NCI-H226 (cell line): Measurements from ENCODE around the gene MYH16.
"Not testable (repeated sequence)": the region's sequence is repeated elsewhere in the genome, so short reads cannot be mapped to it uniquely, and the experiment has no call there.

Experiments used
- DNase-seq: peaks from one replicate; pipeline ENCODE4 v3.0.0-alpha.2; 2015

MYH16 gene

DNA sequence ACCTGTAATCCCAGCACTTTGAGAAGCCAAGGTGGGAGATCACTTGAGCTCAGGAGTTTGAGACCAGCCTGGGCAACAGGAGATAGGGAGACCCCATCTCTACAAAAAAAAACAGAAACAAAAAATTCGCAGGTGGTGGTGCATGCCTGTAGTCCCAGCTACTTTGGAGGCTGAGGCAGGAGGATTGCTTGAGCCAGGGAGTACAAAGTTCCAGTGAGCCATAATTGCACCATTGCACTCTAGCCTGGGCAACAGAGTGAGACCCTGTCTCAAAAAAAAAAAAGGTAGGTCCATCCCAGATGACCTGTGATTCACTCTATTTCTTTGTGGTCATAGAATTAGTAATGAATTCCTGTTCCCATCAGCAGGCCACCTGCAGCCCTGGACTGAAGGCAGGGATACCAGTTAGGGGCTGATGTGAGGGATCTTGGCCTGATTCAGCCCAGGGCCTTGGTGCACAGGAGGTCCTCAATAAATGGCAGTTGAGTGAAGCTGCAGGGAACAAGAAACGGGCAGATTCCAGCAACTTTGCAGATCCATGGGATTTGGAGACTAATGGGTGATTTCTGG is at the start of gene MYH16:
TSS of gene MYH16 (plus strand) at position 364 of the 570 bp plus-strand sequence.
- peak; percentile 16 for DNase-seq

DNA sequence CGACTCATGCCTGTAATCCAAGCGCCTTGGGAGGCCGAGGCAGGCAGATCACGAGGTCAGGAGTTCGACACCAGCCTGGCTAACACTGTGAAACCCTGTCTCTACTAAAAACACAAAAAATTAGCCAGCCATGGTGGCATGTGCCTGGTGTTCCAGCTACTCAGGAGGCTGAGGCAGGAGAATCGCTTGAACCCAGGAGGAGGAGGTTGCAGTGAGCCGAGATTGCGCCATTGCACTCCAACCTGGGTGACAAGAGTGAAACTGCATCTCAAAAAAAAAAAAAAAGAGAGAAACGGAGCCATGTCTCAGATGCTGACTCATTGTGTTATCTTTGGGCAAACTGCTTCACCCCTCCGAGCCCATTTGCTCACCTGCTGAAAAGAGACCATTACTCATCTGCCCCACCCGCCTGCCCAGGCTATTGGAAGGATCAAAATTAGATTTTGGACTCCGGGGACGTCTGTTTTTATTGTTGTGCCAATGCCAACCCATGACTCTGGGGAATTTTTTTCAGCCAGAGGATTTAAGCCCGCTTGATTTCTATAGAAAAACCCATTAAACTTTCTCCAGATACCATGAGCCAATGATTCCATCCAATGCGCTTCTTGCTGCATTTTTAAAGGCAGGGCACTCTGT is 48.3 kb upstream of the MYH16 start:
- peak; percentile 72 for DNase-seq

- no peak for DNase-seq
Observed at GRCh38 chr7:99224899-99225265, 47.8 kb upstream of the MYH16 start.

DNA sequence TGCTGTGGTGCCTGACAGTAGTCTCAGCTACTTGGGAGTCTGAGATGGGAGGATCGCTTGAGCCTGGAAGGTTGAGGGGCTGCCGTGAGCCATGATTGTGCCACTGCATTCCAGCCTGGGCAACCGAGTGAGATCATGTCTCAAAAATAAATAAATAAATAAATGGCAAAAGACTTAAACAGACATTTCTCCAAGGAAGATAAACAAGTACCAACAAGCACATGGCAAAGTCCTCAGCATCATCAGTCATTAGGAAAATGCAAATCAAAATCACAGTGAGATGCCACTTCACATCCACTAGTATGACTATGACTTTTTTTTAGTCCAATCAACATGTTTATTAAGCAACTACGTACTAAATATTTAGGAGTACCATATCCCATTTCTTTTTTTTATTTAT is 43.4 kb upstream of the MYH16 start:
- no peak for DNase-seq

DNA sequence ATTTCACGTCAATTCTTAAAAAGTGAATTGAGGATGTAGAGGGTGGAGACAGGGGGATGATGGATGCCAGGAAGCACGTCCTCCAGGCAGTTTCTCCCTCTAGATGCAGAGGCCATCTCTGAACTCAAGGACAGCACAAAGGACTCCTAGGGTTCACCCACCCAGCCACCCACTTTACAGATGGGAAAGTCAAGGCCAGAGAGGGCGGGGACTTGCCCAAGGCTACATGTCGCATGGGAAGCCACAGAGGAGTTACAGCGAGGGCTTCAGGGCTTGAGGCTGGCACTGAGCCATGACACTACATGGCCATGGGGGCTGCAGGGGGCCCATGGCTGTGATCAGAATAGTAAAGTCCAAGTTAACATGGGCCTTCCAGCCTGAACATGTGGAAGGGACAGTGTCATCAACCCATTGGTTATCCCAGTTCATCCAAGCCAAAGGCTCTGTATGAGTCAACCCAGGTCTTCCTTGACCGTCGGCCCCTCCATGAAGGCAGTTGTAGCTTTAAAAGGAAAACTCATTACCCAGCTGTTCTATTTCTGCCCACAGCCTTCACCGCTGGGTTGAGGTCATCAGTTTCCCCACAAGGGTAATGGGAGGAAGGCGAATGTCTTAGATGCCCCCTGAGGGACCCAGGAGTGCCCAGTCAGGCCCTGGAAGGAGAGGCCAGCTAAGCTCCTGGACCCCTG is 40.4 kb upstream of the MYH16 start:
- DNase-seq = no peak

- not testable (repeated sequence) for DNase-seq
Observed at GRCh38 chr7:99232955-99233354, 39.7 kb upstream of the MYH16 start.

- DNase-seq = no peak
Observed at GRCh38 chr7:99234185-99234584, 38.5 kb upstream of the MYH16 start.

- DNase-seq = no peak
Observed at GRCh38 chr7:99235925-99236324, 36.7 kb upstream of the MYH16 start.

DNA sequence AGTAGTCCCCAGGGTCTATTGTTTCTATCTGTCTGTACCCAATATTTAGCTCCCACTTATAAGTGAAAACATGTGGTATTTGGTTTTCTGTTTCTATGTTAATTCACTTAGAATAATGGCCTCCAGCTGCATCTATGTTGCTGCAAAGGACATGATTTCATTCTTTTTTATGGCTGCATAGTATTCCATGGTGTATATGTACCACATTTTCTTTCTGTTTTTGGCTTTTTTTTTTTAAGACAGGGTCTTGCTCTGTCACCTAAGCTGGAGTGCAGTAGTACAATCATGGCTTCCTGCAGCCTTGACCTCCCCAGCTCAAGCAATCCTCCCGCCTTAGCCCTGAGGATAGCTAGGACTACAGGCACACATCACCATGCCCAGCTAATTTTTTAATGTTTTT is 34.8 kb upstream of the MYH16 start:
- not testable (repeated sequence) for DNase-seq

GRCh38 chr7:99238558-99239341 is 33.9 kb upstream of the MYH16 start:
- DNase-seq = no peak

GRCh38 chr7:99242682-99243081 is 30.0 kb upstream of the MYH16 start:
- no peak for DNase-seq

- no peak for DNase-seq
Observed at GRCh38 chr7:99243751-99244337, 28.8 kb upstream of the MYH16 start.

DNA sequence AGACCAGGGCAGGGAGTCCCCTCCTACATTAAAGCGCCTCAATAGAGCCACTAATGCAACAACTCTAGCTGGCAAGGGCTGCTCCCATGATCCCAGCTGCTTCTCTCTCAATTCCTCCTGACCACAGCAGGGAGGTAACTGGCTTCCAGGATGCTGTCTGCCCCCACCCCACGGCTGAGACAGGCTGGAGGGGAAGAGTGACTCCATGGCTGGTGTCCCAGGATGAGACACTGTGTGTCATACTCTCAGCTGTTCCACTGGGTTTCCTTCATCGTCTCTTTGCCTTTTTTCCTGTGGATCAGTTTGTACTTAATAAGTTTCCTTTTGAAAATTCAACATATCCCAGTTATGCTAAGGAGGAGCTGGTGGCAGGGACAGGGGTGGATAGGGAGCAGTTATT is 27.7 kb upstream of the MYH16 start:
- no peak for DNase-seq

DNA sequence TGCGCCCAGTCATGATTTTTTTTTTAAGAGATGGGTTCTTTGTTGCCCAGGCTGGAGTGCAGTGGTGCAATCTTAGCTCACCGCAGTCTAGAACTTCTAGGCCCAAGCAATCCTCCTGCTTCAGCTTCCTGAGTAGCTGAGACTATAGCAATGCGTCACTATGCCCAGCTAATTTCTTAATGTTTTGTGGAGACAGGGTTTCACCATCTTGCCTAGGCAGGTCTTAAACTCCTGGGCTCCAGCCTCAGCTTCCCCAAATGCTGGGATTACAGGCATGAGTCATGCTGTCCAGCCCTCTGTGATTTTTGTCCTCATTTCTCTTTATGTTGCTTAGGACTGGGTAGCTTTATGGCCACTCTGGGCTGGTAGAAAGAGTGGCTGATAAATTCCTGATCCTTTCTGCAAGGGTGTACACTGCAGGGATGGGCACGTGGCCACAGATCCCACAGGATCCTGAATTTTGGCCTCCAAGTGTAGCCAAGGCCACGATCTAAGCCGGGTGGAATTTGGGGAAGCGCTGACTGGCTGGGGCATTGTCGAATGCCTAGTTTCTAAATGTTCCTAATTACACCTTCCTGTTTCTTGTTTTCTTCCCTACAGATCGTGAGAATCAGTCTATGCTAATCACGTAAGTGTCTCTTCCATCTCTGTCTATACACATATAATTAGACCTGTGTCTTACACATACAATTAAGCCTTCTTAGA is 24.1 kb upstream of the MYH16 start:
- no peak for DNase-seq

- no peak for DNase-seq
Observed at GRCh38 chr7:99249985-99250575, 22.6 kb upstream of the MYH16 start.

DNA sequence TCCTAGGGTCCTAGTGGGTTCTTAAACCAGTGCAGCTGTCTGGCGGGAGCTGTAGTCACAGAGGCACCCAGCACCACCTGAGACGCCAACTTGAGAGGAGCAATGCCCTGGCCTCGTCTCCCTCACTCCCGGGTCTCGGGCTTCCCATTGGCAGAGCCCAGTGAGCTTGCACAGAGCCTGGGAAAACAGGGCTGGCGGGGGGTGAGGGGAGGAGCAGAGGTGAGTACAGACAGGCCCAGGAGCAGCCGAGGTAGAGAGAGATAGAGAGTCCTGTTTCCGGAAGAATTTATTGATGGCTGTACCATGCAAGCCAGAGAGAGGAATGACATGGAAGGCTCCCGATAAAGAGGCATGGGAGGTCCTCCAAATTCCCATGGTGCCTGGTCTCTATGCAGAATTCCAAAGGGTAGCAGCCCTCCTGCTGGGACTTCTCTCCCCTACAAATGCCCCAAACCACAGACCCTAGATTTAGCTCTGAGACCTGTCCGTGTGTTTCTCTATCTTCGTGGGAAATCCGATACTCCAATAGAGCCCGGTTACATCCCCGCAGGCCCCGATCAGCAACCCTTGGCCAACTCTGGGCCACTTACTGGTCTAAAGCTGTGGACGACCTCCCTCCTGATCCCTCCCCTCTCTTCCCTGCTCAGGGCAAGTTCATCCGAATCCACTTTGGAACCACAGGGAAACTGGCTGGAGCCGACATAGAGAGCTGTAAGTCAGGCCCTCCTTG is 20.3 kb upstream of the MYH16 start:
- DNase-seq = no peak

DNA sequence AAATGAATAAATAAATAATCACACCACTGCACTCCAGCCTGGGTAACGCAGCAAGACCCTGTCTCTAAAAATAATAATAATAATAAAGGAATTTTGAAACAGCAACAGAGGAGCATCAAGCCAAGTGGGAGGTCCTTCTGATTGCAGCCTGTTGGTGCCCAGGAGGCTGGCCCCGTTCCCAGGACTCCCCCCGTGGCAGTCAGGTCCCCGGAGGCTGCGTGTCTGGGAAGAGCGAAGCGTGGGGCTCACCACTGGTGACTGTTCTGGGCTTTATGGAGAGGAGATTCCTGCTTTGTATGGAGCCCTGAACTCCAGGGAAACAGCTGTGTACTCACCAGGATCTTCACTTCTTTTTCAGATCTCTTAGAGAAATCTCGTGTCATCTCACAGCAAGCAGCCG is 19.3 kb upstream of the MYH16 start:
- no peak for DNase-seq

DNA sequence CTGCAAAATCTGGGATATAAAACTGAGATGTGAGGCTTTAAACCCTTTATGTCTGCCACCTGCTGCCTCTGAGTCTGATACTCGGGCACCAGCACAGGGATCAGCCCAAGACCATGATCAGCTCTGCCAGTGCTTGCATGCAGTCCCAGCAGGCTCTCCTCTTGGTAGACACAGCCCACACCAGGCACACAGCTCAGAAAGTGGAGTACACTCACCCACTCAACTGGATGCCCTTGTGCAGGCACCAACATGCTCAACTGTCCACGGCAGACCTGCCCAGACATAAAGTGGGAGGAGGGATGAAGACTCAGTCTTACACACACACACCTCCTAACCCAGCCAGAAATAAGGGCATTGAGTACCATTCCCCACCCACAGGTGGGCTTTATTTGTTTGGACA is 18.2 kb upstream of the MYH16 start:
- DNase-seq = no peak

- DNase-seq = no peak
Observed at GRCh38 chr7:99255463-99255862, 17.2 kb upstream of the MYH16 start.

DNA sequence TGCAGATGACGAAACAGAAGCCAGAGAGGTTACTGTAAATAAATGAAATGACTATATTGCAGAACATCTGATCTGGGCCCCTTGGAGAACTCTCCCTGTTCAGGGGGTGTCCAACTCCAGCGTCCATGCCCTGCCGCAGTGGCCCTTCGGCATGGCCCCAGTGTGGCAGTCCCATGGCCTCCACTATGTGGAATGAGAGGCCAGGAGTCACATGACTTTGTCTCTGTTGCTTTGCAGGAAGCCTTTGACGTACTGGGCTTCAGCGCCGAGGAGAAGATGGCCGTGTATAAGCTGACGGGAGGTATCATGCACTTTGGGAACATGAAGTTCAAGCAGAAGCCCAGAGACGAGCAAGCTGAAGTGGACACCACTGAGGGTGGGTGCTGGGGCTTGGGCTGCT is 15.6 kb upstream of the MYH16 start:
- no peak for DNase-seq

DNA sequence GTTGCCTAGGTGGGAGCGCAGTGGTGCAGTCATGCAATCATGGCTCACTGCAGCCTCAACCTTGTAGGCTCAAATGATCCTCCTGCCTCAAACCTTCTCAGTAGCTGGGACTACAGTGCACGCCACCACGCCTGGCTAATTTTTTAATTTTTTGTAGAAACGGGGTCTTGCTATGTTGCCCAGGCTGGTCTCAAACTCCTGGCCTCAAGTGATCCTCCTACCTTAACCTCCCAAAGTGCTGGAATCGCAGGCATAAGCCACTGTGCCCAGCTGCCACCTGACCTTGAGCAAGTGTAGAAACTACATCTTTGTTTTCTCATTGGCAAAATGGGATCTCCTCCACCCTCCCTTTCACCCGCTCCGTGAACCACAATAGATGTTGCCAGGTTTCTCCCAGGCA is 15.0 kb upstream of the MYH16 start:
- DNase-seq = no peak

DNA sequence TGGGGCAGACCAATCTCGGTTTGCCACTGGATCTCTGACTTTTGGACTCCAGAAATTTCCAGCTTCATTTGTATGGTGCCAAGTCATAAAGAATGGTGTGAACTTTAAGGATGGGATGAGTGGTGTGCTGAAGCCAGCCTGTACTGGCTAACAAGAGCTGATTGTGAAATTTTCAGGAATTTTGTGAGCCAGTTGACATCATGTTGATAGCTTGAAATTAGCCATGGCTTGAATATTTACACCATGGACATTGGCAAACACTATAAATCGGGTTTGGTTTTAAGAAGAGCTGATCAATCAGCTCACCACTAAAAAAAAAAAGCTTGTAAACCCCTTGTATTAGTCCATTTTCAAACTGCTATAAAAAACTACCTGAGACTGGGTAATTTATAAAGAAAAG is 14.1 kb upstream of the MYH16 start:
- peak; percentile 22 for DNase-seq
